HG03066 (cell line): ENCODE data around the gene OLFM4.
A peak's percentile ranks its signal among the peaks of the same experiment; 100 is the strongest.

Source experiments
- ATAC-seq: cut with Tn5 transposase; IDR thresholded peaks from one replicate; pipeline ENCODE4 v1.9.1; 2021; ENCODE audit warnings: low read depth; ENCODE audit not compliant: unreplicated experiment

The OLFM4 gene, protein sequence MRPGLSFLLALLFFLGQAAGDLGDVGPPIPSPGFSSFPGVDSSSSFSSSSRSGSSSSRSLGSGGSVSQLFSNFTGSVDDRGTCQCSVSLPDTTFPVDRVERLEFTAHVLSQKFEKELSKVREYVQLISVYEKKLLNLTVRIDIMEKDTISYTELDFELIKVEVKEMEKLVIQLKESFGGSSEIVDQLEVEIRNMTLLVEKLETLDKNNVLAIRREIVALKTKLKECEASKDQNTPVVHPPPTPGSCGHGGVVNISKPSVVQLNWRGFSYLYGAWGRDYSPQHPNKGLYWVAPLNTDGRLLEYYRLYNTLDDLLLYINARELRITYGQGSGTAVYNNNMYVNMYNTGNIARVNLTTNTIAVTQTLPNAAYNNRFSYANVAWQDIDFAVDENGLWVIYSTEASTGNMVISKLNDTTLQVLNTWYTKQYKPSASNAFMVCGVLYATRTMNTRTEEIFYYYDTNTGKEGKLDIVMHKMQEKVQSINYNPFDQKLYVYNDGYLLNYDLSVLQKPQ

DNA sequence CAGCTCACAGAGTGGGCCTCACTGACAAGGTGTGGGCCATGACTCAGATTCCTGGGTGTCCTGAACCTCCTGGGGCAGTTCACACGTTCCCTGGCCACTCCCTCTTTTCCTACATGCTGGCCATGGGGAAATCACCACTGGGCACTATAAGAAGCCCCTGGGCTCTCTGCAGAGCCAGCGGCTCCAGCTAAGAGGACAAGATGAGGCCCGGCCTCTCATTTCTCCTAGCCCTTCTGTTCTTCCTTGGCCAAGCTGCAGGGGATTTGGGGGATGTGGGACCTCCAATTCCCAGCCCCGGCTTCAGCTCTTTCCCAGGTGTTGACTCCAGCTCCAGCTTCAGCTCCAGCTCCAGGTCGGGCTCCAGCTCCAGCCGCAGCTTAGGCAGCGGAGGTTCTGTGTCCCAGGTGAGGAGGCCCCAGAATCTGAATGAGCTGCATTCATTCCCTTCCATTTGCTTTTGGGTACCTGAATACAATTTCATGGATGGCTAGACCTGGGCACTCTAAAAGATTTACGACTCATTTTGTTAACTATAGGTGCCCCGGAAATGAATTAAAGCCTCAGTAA is at the start of gene OLFM4:
TSS of gene OLFM4 (plus strand) at position 177 of the 567 bp plus-strand sequence. CDS start at position 201, 24 bp downstream.
- no peak for ATAC-seq

DNA sequence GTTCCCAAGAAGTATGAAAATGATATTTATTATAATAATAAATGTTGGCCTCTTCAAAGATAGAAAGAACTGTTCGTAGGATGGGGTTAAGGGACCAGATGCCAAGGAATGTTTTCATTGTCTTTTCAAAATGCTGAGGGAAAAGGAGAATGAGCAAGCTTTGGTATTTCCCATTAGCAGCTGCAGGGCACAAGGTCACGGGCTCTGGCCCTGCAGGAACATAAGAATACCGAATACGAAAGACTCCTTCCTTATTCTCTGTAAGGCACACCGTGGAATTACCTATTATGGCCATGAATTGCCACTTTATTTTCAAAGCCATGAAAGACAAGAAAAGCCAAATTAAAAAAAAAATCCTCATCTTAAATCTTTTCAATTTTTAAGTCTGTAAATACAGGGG is 49.6 kb upstream of the OLFM4 start:
- ATAC-seq, result no peak

DNA sequence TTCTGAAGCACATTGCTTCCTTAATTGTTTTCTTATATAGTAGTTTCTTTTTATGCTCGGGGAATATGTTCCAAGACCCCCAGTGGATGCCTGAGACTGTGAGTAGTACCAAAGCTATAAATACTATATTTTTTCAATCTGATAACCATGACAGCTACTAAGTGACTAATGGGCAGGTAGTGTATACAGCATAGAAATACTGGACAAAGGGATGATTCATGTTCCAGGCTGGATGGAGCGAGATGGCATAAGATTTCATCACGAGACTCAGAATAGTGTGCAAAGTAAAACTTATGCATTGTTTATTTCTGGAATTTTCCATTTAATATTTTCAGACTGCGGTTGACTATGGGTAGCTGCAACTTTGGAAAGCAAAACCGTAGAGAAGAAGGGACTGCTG is 47.9 kb upstream of the OLFM4 start:
- ATAC-seq, result no peak

GRCh38 chr13:52983836-52984235 is 44.8 kb upstream of the OLFM4 start:
- ATAC-seq, result no peak

DNA sequence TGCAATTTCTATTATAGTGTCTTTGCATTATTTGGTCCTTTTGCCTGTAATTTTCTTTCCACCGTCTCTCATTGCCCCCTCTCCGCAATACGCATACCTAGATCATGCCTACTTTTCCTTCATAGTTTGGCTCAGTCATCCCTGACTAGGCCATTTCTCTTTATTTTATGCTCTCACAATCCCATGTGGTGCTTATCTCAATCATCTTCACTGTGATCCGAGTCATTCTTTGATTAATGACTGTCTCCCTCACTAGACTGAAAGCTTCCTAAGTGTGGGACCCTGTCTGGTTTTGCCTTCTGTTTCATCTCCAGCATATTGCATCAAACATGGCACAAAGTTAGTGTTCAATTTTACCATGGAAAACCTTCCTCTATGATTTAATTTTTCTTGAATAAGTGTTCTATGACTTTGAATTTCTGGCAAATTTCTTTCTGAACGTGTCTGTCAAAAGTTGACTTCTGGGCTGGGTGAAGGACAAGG is 43.7 kb upstream of the OLFM4 start:
- ATAC-seq, result no peak

DNA sequence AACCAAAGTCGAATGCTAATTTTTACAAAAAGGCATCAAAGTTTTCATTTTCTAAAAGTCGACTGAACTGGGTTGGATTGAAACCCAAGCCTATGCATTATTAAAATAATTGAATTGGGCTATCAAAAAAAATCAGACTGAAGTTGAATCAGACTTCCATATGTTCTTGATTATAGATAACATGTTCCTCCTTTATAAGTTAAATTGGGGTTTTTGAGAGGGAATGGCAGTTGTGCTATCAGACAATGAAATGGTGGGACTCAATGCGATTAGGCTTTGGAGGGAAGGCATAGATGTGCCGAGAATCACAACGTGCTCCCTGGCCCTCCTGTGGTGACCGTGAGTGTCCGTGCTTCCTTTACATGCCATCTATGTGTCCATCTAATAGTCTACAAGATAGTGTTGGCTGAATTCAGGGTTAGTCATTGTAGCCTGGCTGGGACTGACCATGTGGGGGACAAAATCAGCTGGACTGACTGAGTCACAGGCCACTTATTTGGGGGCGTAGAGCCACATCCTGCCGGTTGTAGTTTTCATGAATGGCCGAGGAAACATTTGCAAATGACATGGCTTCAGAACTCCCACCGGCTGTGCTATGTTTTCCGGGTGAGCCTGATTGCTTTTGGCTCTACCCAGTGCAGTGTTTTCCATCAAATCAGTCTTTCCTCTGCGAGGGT is 37.1 kb upstream of the OLFM4 start:
- no peak for ATAC-seq

GRCh38 chr13:52992110-52992509 is 36.5 kb upstream of the OLFM4 start:
- no peak for ATAC-seq

GRCh38 chr13:52994051-52994450 is 34.6 kb upstream of the OLFM4 start:
- ATAC-seq, result no peak

GRCh38 chr13:52994865-52995264 is 33.7 kb upstream of the OLFM4 start:
- no peak for ATAC-seq

DNA sequence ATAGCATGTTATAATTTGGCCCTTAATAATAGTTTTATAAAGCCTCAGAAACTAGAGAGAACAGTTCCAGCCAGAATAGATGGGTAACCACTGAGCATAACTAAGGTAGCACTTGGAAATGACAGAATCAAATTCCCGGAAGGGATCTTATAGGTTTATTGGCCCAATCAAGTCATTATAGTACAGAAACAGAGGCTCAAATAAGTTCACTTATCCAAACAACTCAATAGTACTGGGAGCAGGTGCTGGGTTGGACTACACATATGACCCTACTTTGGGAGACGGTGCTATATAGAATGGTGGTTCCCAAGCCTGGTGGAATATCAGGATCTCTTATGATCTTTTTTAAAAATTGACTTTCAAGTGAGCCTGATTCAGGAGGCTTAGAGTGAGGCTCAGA is 32.7 kb upstream of the OLFM4 start:
- ATAC-seq, result no peak

- ATAC-seq, result no peak
Observed at GRCh38 chr13:52997951-52998876, 30.4 kb upstream of the OLFM4 start.

GRCh38 chr13:52999093-52999696 is 29.4 kb upstream of the OLFM4 start:
- no peak for ATAC-seq

GRCh38 chr13:53001444-53002225 is 27.0 kb upstream of the OLFM4 start:
- no peak for ATAC-seq

GRCh38 chr13:53004573-53004972 is 24.0 kb upstream of the OLFM4 start:
- no peak for ATAC-seq

- no peak for ATAC-seq
Observed at GRCh38 chr13:53005626-53006025, 23.0 kb upstream of the OLFM4 start.

- ATAC-seq, result no peak
Observed at GRCh38 chr13:53007872-53008271, 20.7 kb upstream of the OLFM4 start.

- no peak for ATAC-seq
Observed at GRCh38 chr13:53010374-53011105, 18.1 kb upstream of the OLFM4 start.

GRCh38 chr13:53012707-53013106 is 15.9 kb upstream of the OLFM4 start:
- peak; percentile 61 for ATAC-seq
